ENCODE data around the gene CLTCL1. TPM values are rescaled to one million over a fixed set of nuclear protein-coding genes. Genes with fewer than 3 reads are reported as not detected.
"Not testable (repeated sequence)": the region's sequence is repeated elsewhere in the genome, so short reads cannot be mapped to it uniquely, and the experiment has no call there.

Gene CLTCL1
- total and polyA plus RNA-seq, 3 donors from 2014 or later = 46.6 to 107 (median 54.4) TPM

DNA sequence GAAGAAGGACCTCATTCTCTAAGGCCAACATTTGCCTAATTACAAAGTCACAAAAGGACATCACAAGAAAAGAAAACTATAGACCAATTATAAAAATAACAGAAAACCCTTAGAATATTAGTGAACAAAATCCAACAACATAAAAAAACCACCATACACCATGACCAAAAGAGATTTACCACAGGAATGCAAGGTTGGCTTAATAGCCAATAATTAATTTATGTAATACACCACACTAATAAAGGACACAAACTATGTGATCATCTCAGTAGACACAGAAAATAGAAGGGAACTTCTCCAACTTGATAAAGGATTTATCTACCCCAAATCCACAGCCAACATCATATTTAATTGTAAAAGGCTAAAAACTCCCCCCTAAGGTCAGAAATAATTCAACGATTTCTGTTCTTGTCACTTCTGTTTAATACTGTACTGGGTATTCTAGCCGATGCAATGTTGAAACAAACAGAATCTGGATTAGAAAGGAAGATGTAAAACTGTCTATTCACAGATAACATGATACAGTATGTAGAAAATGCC, 24.9 kb downstream of the CLTCL1 start:
- no peak overlapping the region for H3K27ac ChIP-seq
- no peaks in the 10 kb centered on the region for H3K9me3 ChIP-seq
- no peaks in the 10 kb centered on the region for H3K4me1 ChIP-seq
- no peaks in the 10 kb centered on the region for H3K27me3 ChIP-seq
- WGBS, 2 donors = 94 to 100% methylated on average over 2 of the region's 2 CpGs
- intact Hi-C loops (cut with DNase I; ENCODE audit: low total_unique reads) = no loop called here
- no peak overlapping the region for H3K4me3 ChIP-seq
- no peaks in the 10 kb centered on the region for H3K36me3 ChIP-seq (ENCODE audit: low read depth, missing control alignments)
- TF ChIP-seq, protein P1, sequence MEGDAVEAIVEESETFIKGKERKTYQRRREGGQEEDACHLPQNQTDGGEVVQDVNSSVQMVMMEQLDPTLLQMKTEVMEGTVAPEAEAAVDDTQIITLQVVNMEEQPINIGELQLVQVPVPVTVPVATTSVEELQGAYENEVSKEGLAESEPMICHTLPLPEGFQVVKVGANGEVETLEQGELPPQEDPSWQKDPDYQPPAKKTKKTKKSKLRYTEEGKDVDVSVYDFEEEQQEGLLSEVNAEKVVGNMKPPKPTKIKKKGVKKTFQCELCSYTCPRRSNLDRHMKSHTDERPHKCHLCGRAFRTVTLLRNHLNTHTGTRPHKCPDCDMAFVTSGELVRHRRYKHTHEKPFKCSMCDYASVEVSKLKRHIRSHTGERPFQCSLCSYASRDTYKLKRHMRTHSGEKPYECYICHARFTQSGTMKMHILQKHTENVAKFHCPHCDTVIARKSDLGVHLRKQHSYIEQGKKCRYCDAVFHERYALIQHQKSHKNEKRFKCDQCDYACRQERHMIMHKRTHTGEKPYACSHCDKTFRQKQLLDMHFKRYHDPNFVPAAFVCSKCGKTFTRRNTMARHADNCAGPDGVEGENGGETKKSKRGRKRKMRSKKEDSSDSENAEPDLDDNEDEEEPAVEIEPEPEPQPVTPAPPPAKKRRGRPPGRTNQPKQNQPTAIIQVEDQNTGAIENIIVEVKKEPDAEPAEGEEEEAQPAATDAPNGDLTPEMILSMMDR (IDR thresholded peaks at IDR 0.05) = no peak
- no peak for TF ChIP-seq POLR2A (IDR thresholded peaks at IDR 0.05)
- no peak for DNase-seq

DNA sequence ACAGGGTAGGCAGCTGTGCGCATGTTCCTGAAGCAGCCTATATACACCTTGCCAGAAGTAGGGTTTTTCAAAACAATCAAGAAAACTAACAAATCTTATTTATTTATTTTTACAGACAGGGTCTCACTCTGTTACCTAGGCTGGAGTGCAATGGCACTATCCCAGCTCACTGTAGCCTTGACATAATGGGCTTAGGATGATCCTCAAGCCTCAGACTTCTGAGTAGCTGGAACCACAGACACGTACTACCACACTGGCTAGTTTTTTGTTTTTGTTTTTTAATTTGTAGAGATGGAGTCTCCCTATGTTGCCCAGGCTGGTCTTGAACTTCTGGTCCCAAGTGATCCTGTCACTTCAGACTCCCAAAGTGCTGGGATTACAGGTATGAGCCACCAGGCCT, 25.7 kb downstream of the CLTCL1 start:
- Histone ChIP-seq H3K36me3 (ENCODE audit: low read depth, missing control alignments) (no peaks in the 10 kb centered on the region), H3K27ac (no peak overlapping the region), H3K4me3 (no peak overlapping the region), H3K4me1 (no peaks in the 10 kb centered on the region), H3K9me3 (no peaks in the 10 kb centered on the region), H3K27me3 (no peaks in the 10 kb centered on the region)
- WGBS, 2 donors = 95 to 97% methylated on average over 2 of the region's 2 CpGs
- TF ChIP-seq, protein P1 (IDR thresholded peaks at IDR 0.05) = no peak
- TF ChIP-seq POLR2A (IDR thresholded peaks at IDR 0.05) = no peak
- intact Hi-C loops (cut with DNase I; ENCODE audit: low total_unique reads) = no loop called here
- DNase-seq = no peak

DNA sequence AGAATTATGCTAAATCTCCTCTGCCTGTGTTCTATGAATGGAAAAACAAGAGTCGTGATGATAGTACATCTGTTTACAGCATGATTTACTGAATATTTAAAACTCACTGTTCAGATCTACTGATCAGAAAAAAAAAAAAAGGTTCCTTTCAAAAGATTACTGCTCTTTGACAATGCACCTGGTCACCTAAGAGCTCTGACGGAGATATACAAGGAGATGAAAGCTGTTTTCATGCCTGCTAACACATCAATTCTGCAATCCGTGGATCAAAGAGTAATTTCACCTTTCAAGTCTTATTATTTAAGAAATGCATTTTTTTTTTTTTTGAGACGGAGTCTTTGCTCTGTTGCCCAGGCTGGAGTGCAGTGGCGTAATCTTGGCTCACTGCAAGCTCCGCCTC, 30.7 kb downstream of the CLTCL1 start:
- H3K4me3 ChIP-seq = no peak overlapping the region
- intact Hi-C loops (cut with DNase I; ENCODE audit: low total_unique reads) = no loop called here
- 81 to 98% methylated on average over 6 of the region's 6 CpGs for WGBS, 2 donors
- no peaks in the 10 kb centered on the region for H3K9me3 ChIP-seq
- H3K4me1 ChIP-seq = no peaks in the 10 kb centered on the region
- no peaks in the 10 kb centered on the region for H3K27me3 ChIP-seq
- DNase-seq = no peak
- TF ChIP-seq, protein P1 (IDR thresholded peaks at IDR 0.05) = no peak
- TF ChIP-seq POLR2A (IDR thresholded peaks at IDR 0.05) = no peak
- no peaks in the 10 kb centered on the region for H3K36me3 ChIP-seq (ENCODE audit: low read depth, missing control alignments)
- no peak overlapping the region for H3K27ac ChIP-seq

DNA sequence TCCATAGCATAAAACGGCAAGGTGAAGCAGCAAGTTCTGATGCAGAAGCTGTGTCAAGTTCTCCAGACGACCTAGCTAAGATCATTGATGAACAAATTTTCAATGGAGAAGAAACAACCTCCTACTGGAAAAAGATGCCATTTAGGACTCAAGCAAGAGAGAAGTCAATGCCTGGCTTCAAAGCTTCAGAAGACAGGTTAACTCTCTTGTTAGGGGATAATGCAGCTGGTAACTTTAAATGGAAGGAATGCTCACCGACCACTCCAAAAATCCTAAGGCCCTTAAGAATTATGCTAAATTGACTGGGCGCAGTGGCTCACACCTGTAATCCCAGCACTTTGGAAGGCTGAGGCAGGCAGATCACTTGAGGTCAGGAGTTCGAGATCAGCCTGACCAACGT, 31.3 kb downstream of the CLTCL1 start:
- Histone ChIP-seq H3K27ac (peak overlapping the region in 1 of 2 donors; percentile 29), H3K9me3 (no peaks in the 10 kb centered on the region), H3K4me3 (no peak overlapping the region), H3K36me3 (ENCODE audit: low read depth, missing control alignments) (no peaks in the 10 kb centered on the region), H3K27me3 (no peaks in the 10 kb centered on the region), H3K4me1 (no peaks in the 10 kb centered on the region)
- no peak for DNase-seq
- intact Hi-C loops (cut with DNase I; ENCODE audit: low total_unique reads) = no loop called here
- 94 to 95% methylated on average over 6 of the region's 6 CpGs for WGBS, 2 donors
- TF ChIP-seq, protein P1 (IDR thresholded peaks at IDR 0.05) = no peak
- no peak for TF ChIP-seq POLR2A (IDR thresholded peaks at IDR 0.05)

DNA sequence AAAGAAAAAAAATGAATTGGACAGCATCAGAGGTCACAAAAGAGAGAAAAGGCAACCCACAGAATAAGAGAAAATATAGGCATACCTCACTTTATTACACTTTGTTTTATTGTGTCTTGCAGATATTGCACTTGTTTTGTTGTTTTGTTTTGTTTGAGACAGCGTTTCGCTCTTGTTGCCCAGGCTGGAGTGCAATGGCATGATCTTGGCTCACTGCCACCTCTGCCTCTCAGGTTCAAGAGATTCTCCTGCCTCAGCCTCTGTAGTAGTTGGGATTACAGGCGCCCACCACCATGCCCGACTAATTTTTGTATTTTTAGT, 32.6 kb downstream of the CLTCL1 start:
- DNase-seq; H3K27ac ChIP-seq; intact Hi-C loops (cut with DNase I; ENCODE audit: low total_unique reads); H3K4me1 ChIP-seq; H3K27me3 ChIP-seq; H3K4me3 ChIP-seq; H3K9me3 ChIP-seq; H3K36me3 ChIP-seq (ENCODE audit: low read depth, missing control alignments): not testable (repeated sequence)
- 91 to 97% methylated on average over 4 of the region's 4 CpGs for WGBS, 2 donors

Measured in testis (tissue), 3 donors.